HL-60/S4 (cell line): ENCODE measurements around the gene OR6V1.
"Not testable (repeated sequence)": the region's sequence is repeated elsewhere in the genome, so short reads cannot be mapped to it uniquely, and the experiment has no call there.

Experiments
- in situ Hi-C: fragments of 300-500 bp; cut with MboI; formaldehyde crosslinking; loops from 2 replicates; pipeline ENCODE4 v1.14.3; 2022; ENCODE audit warnings: low sequenced_read_pairs

The OR6V1 gene

GRCh38 chr7:143042159-143042789 lies 9.9 kb upstream of the OR6V1 start:
- in situ Hi-C loops, result no loop called here

GRCh38 chr7:143042790-143043271 lies 9.3 kb upstream of the OR6V1 start:
- in situ Hi-C loops, result no loop called here

GRCh38 chr7:143043391-143043790 lies 8.8 kb upstream of the OR6V1 start:
- in situ Hi-C loops, result no loop called here

- in situ Hi-C loops, result no loop called here
Observed at GRCh38 chr7:143046426-143046851, 5.7 kb upstream of the OR6V1 start.

- in situ Hi-C loops, result no loop called here
Observed at GRCh38 chr7:143047326-143047725, 4.8 kb upstream of the OR6V1 start.

- in situ Hi-C loops, result no loop called here
Observed at GRCh38 chr7:143048827-143049226, 3.3 kb upstream of the OR6V1 start.

GRCh38 chr7:143049362-143049761 lies 2.8 kb upstream of the OR6V1 start:
- in situ Hi-C loops, result no loop called here

GRCh38 chr7:143050931-143051330 lies 1.2 kb upstream of the OR6V1 start:
- in situ Hi-C loops, result no loop called here

- in situ Hi-C loops, result no loop called here
Observed at GRCh38 chr7:143054621-143055020, 2.5 kb downstream of the OR6V1 start.

GRCh38 chr7:143055754-143056153 lies 3.6 kb downstream of the OR6V1 start:
- in situ Hi-C loops, result no loop called here

- in situ Hi-C loops, result no loop called here
Observed at GRCh38 chr7:143063741-143064140, 11.6 kb downstream of the OR6V1 start.

GRCh38 chr7:143068446-143068845 lies 16.3 kb downstream of the OR6V1 start:
- in situ Hi-C loops, result no loop called here

- in situ Hi-C loops, result no loop called here
Observed at GRCh38 chr7:143069912-143070500, 17.9 kb downstream of the OR6V1 start.

GRCh38 chr7:143073556-143073955 lies 21.4 kb downstream of the OR6V1 start:
- in situ Hi-C loops, result no loop called here

- in situ Hi-C loops, result no loop called here
Observed at GRCh38 chr7:143074141-143074540, 22.0 kb downstream of the OR6V1 start.

- in situ Hi-C loops, result no loop called here
Observed at GRCh38 chr7:143085109-143085508, 33.0 kb downstream of the OR6V1 start.

GRCh38 chr7:143085610-143086009 lies 33.5 kb downstream of the OR6V1 start:
- in situ Hi-C loops, result not testable (repeated sequence)

GRCh38 chr7:143088549-143089231 lies 36.5 kb downstream of the OR6V1 start:
- in situ Hi-C loops, result not testable (repeated sequence)

- in situ Hi-C loops, result no loop called here
Observed at GRCh38 chr7:143096146-143096545, 44.0 kb downstream of the OR6V1 start.

GRCh38 chr7:143099579-143099978 lies 47.4 kb downstream of the OR6V1 start:
- in situ Hi-C loops, result not testable (repeated sequence)
